GM06990 (cell line): ENCODE results near the gene STEAP4.

Source experiments
- DNase-seq: peaks from one replicate; pipeline ENCODE4 v3.0.0-alpha.2; 2011; ENCODE audit not compliant: insufficient read length; ENCODE audit errors: extremely low read depth
- H3K27me3 ChIP-seq: replicated peaks from 2 replicates; pipeline ENCODE4 v1.6.0; 2011; ENCODE audit warnings: low read length; ENCODE audit not compliant: control insufficient read depth, insufficient read depth
- H3K36me3 ChIP-seq: 2 replicates; pipeline ENCODE4 v1.5.1; 2011; ENCODE audit warnings: low read length; ENCODE audit not compliant: control insufficient read depth, insufficient read depth
- H3K4me3 ChIP-seq: replicated peaks from 2 replicates; pipeline ENCODE4 v1.5.1; 2011; ENCODE audit warnings: low read depth, mild to moderate bottlenecking, control low read depth, low read length
- TF ChIP-seq, protein P1 (sequence below): IDR thresholded peaks from 2 replicates; pipeline ENCODE4 v1.5.1; 2011; ENCODE audit warnings: low read length, control low read depth, mild to moderate bottlenecking, inconsistent platforms; ENCODE audit not compliant: insufficient read depth, poor library complexity, severe bottlenecking

The STEAP4 gene

DNA sequence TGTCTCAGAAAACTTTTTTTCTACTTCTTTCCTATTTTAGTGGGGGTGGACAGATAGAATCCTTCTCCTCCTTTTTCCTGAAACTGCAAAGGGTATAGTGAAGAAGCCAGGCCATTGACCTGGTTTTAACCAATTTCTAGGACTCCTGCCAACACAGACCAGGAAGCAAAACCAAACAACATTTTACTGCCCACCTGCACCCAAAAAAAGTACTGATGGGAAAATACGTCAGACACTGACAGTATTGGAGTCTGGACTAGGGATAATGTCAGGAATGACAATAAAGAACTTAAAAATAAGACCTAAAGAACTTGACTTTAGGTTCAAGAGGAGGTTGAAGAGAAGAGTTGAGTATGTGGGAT is 5.0 kb upstream of the STEAP4 start:
- Histone ChIP-seq H3K36me3 (no peaks in the 10 kb centered on the region), H3K4me3 (no peak overlapping the region), H3K27me3 (no peaks in the 10 kb centered on the region)
- TF ChIP-seq, protein P1, sequence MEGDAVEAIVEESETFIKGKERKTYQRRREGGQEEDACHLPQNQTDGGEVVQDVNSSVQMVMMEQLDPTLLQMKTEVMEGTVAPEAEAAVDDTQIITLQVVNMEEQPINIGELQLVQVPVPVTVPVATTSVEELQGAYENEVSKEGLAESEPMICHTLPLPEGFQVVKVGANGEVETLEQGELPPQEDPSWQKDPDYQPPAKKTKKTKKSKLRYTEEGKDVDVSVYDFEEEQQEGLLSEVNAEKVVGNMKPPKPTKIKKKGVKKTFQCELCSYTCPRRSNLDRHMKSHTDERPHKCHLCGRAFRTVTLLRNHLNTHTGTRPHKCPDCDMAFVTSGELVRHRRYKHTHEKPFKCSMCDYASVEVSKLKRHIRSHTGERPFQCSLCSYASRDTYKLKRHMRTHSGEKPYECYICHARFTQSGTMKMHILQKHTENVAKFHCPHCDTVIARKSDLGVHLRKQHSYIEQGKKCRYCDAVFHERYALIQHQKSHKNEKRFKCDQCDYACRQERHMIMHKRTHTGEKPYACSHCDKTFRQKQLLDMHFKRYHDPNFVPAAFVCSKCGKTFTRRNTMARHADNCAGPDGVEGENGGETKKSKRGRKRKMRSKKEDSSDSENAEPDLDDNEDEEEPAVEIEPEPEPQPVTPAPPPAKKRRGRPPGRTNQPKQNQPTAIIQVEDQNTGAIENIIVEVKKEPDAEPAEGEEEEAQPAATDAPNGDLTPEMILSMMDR, result no peak
- DNase-seq, result no peak

DNA sequence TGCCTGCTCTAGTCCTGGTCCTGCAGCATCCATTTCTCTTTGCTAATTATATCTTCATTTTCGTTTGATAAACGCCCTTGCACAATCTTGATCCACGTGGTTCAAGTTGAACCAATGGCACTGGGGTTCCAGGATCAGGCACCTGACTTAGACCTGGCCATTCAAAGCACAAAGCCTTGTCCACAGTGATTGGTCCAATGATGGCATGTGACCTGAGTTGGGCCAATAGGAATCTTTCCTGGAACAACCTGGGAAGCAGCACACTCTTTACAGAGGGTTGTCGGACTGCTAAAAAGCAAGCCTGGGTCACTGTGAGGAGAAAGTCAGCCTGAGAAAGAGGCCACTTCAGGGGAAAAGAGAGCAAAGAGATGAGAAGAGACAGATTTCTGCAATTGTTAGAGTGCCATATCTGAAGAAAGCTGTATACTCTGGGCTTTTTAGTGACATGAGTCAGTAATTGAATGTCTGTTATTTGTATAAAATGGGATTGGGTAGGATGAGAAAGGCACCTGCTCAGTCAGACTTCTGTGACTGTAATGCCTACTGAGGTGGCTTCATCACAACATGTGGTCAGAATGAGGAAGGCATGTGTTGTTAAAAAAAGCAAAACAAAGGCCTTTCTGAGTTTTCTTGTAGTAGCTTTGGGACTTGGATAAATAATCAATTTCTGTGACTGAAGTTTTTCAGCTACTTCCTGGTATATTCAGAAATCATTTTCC is 4.4 kb upstream of the STEAP4 start:
- Histone ChIP-seq H3K27me3 (no peaks in the 10 kb centered on the region), H3K4me3 (no peak overlapping the region), H3K36me3 (no peaks in the 10 kb centered on the region)
- DNase-seq, result no peak
- TF ChIP-seq, protein P1, result no peak

DNA sequence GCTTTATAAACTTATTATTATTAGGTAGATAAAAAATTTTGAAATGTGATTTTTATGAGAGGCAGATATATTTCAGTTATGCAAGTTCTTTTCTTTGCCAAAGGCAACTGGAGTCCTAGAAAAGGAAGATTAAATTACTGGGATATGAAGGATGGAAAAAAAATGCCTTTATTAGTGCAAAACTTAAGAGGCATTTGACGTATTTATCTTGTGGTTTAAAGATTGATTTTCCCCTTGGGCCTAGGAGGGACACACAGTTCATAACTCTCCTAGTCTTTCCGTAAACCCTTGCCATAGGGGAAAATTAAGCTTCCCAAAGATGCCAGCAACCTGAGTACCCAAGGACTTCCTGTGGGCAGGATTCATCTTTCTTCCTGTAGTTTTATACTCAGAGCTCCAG is 3.1 kb upstream of the STEAP4 start:
- no peaks in the 10 kb centered on the region for H3K36me3 ChIP-seq
- TF ChIP-seq, protein P1, result no peak
- H3K4me3 ChIP-seq, result no peak overlapping the region
- no peaks in the 10 kb centered on the region for H3K27me3 ChIP-seq
- DNase-seq, result no peak

DNA sequence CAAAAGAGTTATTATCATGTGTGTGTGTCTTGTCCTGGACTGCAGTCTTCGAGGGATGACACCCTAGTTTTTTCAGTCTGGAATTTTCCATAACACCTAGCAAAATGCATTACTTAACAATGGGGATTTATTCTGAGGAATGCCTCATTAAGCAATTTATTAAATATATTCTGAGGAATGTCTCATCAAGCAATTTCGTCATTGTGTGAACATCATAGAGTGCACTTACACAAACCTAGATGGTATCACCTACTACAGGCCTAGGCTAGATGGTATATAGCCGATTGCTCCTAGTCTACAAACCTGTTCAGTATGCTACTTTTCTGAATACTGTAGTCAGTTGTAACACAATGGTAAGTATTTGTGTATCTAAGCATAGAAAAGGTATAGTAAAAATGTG is 1.1 kb upstream of the STEAP4 start:
- H3K36me3 ChIP-seq, result no peaks in the 10 kb centered on the region
- TF ChIP-seq, protein P1, result no peak
- no peak overlapping the region for H3K4me3 ChIP-seq
- no peaks in the 10 kb centered on the region for H3K27me3 ChIP-seq
- DNase-seq, result no peak

DNA sequence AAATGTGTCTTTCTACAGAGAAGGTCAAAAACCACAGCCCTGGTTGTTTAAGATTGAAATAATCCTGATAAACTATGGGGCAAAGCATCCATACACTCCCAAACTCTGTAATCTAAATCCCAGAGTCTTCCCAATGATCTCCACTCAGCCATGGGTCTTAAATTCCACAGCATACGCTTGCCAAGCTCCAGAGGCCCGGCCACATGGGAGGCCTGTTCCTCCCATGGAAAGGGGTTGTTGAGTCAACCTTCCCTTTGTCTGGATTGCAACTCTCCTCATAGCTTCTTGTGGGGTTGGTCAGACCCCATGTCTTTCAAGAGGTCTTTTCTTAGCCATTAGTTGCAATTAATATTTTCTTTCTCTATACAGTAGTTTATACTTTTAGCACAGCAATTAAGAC is 718 bp upstream of the STEAP4 start:
- H3K4me3 ChIP-seq, result no peak overlapping the region
- no peak for DNase-seq
- H3K36me3 ChIP-seq, result no peaks in the 10 kb centered on the region
- no peaks in the 10 kb centered on the region for H3K27me3 ChIP-seq
- TF ChIP-seq, protein P1, result no peak

DNA sequence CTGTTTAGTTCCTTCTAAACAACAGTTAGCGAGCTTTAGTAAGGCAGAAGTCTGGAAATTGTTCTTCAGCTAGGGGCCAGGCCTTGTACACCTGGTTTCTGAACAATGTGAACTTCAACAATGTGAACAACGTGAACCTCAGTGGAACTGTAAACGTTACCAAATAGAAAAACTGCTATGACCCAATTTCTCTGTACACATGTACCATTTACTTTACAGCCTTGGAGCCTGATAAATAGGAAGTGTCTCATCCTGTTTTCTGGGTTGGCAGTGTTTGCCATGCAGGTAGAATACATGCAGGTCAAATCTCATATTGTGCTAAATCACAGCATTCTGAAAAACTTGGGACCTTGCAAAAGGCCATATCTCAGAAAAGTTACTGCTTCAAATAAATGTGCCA is 1.6 kb downstream of the STEAP4 start:
- Histone ChIP-seq H3K4me3 (no peak overlapping the region), H3K36me3 (no peaks in the 10 kb centered on the region), H3K27me3 (no peaks in the 10 kb centered on the region)
- DNase-seq, result no peak
- TF ChIP-seq, protein P1, result no peak
